ENCODE results near the gene GFI1B.

GFI1B gene

DNA sequence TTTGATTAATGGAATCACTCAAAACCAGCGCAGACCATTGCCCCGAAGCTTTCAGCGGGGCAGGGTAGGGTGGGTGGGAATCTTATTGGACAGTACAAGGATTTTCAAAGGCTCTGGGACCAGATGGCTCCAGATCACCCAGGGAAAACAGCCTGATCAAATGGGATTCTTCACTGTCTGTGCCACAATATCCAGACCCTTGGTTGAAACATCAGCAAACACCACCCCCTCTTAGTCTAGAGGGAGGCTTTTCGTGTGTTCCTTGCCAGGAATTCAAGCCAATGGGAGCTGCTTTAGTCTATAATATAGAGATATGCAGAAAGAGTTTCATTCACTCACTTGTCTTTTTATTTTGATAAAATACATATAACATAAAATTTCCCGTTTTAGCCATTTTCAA, 1.7 kb downstream of the GFI1B start:
- no peak for DNase-seq (ENCODE audit: low read depth)
- TF ChIP-seq, protein P1, sequence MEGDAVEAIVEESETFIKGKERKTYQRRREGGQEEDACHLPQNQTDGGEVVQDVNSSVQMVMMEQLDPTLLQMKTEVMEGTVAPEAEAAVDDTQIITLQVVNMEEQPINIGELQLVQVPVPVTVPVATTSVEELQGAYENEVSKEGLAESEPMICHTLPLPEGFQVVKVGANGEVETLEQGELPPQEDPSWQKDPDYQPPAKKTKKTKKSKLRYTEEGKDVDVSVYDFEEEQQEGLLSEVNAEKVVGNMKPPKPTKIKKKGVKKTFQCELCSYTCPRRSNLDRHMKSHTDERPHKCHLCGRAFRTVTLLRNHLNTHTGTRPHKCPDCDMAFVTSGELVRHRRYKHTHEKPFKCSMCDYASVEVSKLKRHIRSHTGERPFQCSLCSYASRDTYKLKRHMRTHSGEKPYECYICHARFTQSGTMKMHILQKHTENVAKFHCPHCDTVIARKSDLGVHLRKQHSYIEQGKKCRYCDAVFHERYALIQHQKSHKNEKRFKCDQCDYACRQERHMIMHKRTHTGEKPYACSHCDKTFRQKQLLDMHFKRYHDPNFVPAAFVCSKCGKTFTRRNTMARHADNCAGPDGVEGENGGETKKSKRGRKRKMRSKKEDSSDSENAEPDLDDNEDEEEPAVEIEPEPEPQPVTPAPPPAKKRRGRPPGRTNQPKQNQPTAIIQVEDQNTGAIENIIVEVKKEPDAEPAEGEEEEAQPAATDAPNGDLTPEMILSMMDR (IDR thresholded peaks at IDR 0.05; ENCODE audit: control insufficient read depth, extremely low read depth, insufficient read depth) = no peak
- no peak overlapping the region for H3K4me3 ChIP-seq (ENCODE audit: low read depth, low read length)

DNA sequence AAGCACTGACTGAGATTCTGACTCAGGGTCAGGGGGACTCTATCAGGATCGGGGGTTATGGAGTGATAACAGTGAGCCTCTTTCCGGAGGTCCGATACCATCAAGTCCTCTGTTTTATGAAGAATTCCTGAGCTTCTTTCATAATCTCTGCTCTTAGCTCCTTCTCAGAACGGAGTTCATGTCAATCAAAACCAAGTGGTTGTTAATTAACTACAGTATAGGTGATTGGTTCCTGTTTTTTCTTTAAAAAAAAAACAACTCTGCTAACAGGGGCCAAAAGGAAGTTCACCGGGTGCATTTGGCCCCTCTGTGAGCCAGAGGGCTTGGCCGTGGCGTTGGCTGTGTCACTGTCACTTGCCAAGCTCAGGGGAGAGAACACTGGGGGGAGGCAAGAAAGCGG, 4.0 kb downstream of the GFI1B start:
- DNase-seq (ENCODE audit: low read depth) = no peak
- TF ChIP-seq, protein P1 (IDR thresholded peaks at IDR 0.05; ENCODE audit: control insufficient read depth, extremely low read depth, insufficient read depth) = no peak
- no peak overlapping the region for H3K4me3 ChIP-seq (ENCODE audit: low read depth, low read length)

DNA sequence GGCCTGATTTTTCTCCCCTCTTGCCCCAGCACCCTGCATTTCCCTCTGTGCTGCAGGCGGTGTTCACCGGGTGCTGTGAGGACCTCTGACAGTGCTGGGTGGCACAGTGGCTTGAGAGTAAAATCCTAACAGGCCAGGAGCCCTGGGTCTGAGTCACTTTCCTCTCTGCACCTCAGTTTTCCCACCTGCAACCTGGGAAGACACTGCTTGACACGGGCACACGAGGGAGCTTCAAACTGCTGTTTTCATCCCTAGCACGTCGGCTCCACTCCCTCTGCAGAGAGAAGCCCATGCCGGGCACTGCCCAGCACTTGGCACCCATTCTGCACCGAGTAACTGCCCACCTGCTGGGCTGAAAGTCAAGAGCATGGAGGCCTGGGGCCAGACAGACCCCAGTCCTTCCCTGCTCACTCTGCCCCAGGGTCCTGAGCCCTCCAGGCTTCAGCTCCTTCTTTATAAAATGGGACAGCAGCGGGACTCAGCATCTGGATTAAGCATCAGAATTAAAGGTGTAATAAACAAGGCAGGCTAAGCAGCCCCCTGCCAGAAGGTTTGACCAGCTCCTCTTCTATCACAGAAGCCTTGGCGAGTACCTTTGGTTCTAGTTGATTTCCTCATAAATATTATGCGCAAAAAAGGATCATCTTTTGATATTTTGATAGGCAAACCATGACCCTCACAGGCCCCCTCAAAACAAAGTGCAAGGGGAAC, 5.2 kb downstream of the GFI1B start:
- DNase-seq (ENCODE audit: low read depth) = no peak
- TF ChIP-seq, protein P1 (IDR thresholded peaks at IDR 0.05; ENCODE audit: control insufficient read depth, extremely low read depth, insufficient read depth) = no peak
- no peak overlapping the region for H3K4me3 ChIP-seq (ENCODE audit: low read depth, low read length)

DNA sequence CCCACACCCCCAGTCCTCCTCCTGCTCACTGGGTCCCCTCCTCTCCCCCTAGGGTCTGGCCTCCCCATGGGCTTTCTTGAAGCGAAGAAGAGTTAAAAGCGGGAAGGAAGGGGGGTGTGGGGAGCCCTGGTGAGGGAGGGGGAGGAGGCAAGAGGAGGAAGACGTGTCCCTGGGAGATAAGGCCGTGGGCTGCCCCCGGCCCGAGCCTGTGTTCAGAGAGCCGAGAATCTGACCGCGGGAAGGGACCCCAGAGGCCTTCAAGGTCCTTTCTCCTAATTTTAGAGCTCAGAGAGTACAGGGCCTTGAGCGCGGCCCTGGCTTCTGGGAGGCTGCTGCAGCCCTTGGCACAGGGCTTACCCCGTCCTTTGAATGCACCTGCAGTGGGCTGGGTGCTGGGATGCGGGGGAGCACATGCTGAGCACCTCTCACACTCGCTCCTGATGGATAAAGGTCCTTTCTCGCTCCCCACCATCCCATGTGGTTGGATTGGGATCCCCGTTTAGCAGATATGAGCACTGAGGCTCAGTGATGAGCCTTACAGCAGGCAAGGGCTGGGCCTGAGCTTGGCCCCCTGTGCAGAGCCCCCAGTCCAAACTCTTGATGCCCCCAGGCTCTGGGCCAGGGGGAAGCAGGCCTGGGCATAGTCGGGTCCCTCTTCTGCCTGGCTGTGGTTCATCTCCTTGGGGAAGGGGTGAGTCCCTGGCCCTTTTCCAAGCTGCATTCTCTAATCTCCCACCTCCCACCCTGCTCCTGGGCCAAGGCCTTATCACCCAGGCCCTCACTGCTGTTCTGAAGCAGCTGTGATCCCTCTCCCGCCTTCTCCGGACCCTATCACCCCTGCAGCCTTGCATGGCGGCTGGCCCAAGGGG, 5.9 kb downstream of the GFI1B start:
- H3K4me3 ChIP-seq (ENCODE audit: low read depth, low read length) = no peak overlapping the region
- TF ChIP-seq, protein P1 (IDR thresholded peaks at IDR 0.05; ENCODE audit: control insufficient read depth, extremely low read depth, insufficient read depth) = no peak
- no peak for DNase-seq (ENCODE audit: low read depth)

DNA sequence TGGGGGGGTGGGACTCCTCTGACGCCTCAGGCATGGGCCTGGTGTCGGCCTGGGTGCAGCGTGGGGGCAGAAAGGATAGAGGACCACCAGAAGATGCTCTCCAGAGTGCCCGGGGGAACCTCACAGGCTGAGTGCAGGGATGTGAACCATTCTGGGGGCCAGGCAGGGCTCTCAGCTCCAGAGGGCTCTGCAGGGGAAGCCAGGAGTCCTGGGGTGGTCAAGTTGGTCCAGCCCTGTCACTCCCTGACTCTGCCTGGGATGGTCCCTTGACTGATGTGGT, 6.5 kb downstream of the GFI1B start:
- DNase-seq (ENCODE audit: low read depth) = no peak
- TF ChIP-seq, protein P1 (IDR thresholded peaks at IDR 0.05; ENCODE audit: control insufficient read depth, extremely low read depth, insufficient read depth) = no peak
- H3K4me3 ChIP-seq (ENCODE audit: low read depth, low read length) = no peak overlapping the region

DNA sequence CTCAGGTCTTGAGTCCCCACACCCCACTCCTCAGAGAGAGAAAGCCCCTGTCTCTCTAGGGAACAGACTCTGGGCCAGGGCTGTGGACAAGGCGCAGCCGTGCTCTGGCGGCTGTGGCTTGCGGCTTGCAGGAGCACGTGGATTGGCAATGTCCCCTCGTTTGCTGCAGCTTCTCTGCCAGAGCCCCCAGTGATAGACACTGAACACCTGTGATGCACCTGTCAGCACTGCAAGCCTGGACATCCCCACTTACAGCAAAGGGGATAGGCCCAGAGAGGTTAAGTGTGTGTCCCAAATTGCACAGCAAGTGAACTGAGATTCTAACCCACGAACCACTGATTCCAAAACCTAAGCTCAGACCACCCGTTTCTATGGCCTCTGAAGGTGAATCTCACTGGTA, 7.0 kb downstream of the GFI1B start:
- H3K4me3 ChIP-seq (ENCODE audit: low read depth, low read length) = no peak overlapping the region
- TF ChIP-seq, protein P1 (IDR thresholded peaks at IDR 0.05; ENCODE audit: control insufficient read depth, extremely low read depth, insufficient read depth) = no peak
- DNase-seq (ENCODE audit: low read depth) = no peak
